OCI-LY7 (cell line): ENCODE results near the gene APOL1. TPM values are rescaled to one million over a fixed set of nuclear protein-coding genes. Genes with fewer than 3 reads are reported as not detected.

Source experiments
- BruUV-seq: library from RNA; stranded (reverse); fragments of 400-500 nt; replicated peaks from 2 replicates; lab custom pipeline; 2021; lab: Mats Ljungman, UMichigan
- CTCF ChIA-PET: fragments of 300-600 bp; sonication (Branson Sonifier 250); formaldehyde crosslinking; loops from one replicate; lab custom pipeline; 2022; ENCODE audit warnings: antibody characterized with exemption; ENCODE audit not compliant: unreplicated experiment; lab: Charles Lee
- POLR2A ChIA-PET: fragments of 300-600 bp; sonication (Branson Sonifier 250); formaldehyde crosslinking; loops from one replicate; lab custom pipeline; 2022; ENCODE audit warnings: antibody characterized with exemption; lab: Charles Lee
- DNase-seq: peaks from one replicate; pipeline ENCODE4 v3.0.0-alpha.2; 2015; ENCODE audit warnings: low spot score
- H2AFZ ChIP-seq: fragments of 200-600 bp; sonication (generic), shearing (Covaris generic); 2 replicates; pipeline ENCODE4 v1.6.1; 2014; ENCODE audit warnings: mild to moderate bottlenecking, antibody characterized with exemption, low read length, moderate library complexity
- H3K27ac ChIP-seq: fragments of 200-600 bp; sonication (generic); 2 replicates; pipeline ENCODE4 v1.5.1; 2014; ENCODE audit warnings: mixed run types, low read depth, mild to moderate bottlenecking, moderate library complexity, low read length, inconsistent platforms; ENCODE audit not compliant: poor library complexity, severe bottlenecking
- H3K36me3 ChIP-seq: fragments of 200-600 bp; sonication (generic); 2 replicates; pipeline ENCODE4 v1.6.1; 2014; ENCODE audit warnings: mild to moderate bottlenecking, antibody characterized with exemption, low read length, moderate library complexity, mixed read lengths; ENCODE audit not compliant: insufficient read depth
- H3K4me1 ChIP-seq: fragments of 200-600 bp; sonication (generic); 2 replicates; pipeline ENCODE4 v1.5.1; 2014; ENCODE audit warnings: mild to moderate bottlenecking, low read length; ENCODE audit not compliant: insufficient read depth, poor library complexity, severe bottlenecking
- H3K4me2 ChIP-seq: fragments of 200-600 bp; sonication (generic); 2 replicates; pipeline ENCODE4 v1.6.1; 2014; ENCODE audit warnings: mild to moderate bottlenecking, low read length
- H3K4me3 ChIP-seq: fragments of 200-600 bp; sonication (generic); 2 replicates; pipeline ENCODE4 v1.5.1; 2014; ENCODE audit warnings: mild to moderate bottlenecking, low read depth, low read length; ENCODE audit not compliant: poor library complexity, severe bottlenecking
- H3K79me2 ChIP-seq: fragments of 200-600 bp; sonication (generic); 2 replicates; pipeline ENCODE4 v1.6.1; 2016; ENCODE audit warnings: low read depth, mild to moderate bottlenecking, low read length, moderate library complexity, mixed read lengths; ENCODE audit not compliant: insufficient read depth
- H3K9me2 ChIP-seq: fragments of 200-600 bp; sonication (generic); 2 replicates; pipeline ENCODE4 v1.6.1; 2016; ENCODE audit warnings: mild to moderate bottlenecking, low read length, mixed read lengths; ENCODE audit not compliant: insufficient read depth
- H3K9me3 ChIP-seq: fragments of 200-600 bp; sonication (generic); 2 replicates; pipeline ENCODE4 v1.6.1; 2014; ENCODE audit warnings: mild to moderate bottlenecking, mixed run types, low read length, mixed read lengths
- H4K20me1 ChIP-seq: fragments of 200-600 bp; sonication (generic); 2 replicates; pipeline ENCODE4 v1.6.1; 2014; ENCODE audit warnings: mild to moderate bottlenecking, antibody characterized with exemption, low read length, moderate library complexity, mixed read lengths; ENCODE audit not compliant: insufficient read depth
- EZH2phosphoT487 ChIP-seq: fragments of 200-600 bp; sonication (generic); IDR thresholded peaks from 2 replicates; pipeline ENCODE4 v1.6.1; 2018; ENCODE audit warnings: low read depth, borderline replicate concordance, mild to moderate bottlenecking, mixed run types, antibody characterized with exemption, low read length, moderate library complexity, mixed read lengths
- intact Hi-C: fragments of 100-400 bp; cut with micrococcal nuclease; formaldehyde crosslinking; loops from one replicate; pipeline ENCODE4 v1.10.0; 2022; ENCODE audit not compliant: unreplicated experiment
- total RNA-seq, 2 experiments: library from RNA; depleted of rRNA in 1 of 2; stranded (reverse); fragments of >200 nt in 1 of 2; shearing (Covaris generic) in 1 of 2; gene quantifications; 2 replicates each; pipeline ENCODE4 v1.2.3, GENCODE V29; 2014 to 2022
- TF ChIP-seq, protein P1 (sequence below): fragments of 200-600 bp; sonication (generic); conservative IDR thresholded peaks from 2 replicates; pipeline ENCODE4 v1.5.1; 2014; ENCODE audit warnings: mild to moderate bottlenecking, antibody characterized with exemption, low read length, moderate library complexity, mixed read lengths

APOL1 gene
- total RNA-seq, 2 experiments from 2014 or later: 0.42 to 0.47 TPM

DNA sequence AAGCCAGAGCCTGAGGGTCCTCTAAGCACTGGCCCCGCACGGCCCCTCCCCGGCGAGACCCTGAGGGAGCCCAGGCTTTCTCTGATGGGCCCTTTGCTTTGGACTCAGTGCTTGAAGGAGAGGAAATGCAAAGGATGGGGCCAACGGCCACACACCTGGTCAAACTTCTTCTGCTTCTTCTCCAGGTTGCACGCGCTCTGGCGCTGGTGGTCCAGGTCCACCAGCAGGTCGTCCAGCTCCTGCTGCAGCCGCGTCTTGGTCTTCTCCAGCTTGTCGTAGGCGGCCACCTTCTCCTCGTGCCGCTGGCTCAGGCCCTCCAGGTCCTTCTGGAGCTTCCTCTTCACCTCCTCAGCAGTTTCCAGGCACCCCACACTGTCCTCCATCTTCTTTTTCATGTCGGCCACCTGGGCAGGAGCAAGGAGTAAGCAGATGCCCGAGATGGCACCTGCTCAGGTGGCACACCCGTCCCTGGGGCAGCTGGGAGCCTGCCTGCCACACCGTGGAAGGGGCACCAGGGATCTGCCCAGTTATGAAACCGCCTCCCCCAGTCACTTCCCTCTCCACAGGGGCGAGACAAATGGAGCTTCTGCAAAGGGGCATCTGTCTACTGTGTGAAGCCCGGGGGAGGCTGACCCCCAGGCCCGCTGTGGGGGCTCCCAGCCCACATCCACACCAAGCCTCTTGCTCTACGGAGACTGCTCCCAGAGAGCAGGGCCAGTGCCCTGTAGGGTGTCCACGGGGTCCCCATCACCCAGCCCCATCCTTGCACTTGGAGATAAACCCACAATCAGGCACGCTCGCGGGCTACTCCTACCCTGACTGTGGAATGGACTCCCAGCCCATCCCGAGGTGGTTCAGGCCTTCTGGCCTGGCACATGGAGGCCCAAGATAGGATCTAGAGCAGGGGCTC lies 39.2 kb downstream of the APOL1 start:
- POLR2A ChIA-PET: no interaction called here

GRCh38 chr22:36292823-36293530 lies 40.0 kb downstream of the APOL1 start:
- Histone ChIP-seq H2AFZ (no peak overlapping the region), H3K79me2 (no peaks in the 10 kb centered on the region), H3K27ac (no peak overlapping the region), H3K4me1 (no peaks in the 10 kb centered on the region), H4K20me1 (no peaks in the 10 kb centered on the region), H3K4me2 (no peak overlapping the region), H3K4me3 (no peak overlapping the region), H3K36me3 (peaks cover 86% of the 10 kb centered on the region), H3K9me2 (no peaks in the 10 kb centered on the region), H3K9me3 (no peaks in the 10 kb centered on the region)
- CTCF ChIA-PET: no interaction called here
- intact Hi-C loops: no loop called here
- DNase-seq: no peak
- POLR2A ChIA-PET: no interaction called here
- no peak for TF ChIP-seq EZH2phosphoT487
- TF ChIP-seq, protein P1, sequence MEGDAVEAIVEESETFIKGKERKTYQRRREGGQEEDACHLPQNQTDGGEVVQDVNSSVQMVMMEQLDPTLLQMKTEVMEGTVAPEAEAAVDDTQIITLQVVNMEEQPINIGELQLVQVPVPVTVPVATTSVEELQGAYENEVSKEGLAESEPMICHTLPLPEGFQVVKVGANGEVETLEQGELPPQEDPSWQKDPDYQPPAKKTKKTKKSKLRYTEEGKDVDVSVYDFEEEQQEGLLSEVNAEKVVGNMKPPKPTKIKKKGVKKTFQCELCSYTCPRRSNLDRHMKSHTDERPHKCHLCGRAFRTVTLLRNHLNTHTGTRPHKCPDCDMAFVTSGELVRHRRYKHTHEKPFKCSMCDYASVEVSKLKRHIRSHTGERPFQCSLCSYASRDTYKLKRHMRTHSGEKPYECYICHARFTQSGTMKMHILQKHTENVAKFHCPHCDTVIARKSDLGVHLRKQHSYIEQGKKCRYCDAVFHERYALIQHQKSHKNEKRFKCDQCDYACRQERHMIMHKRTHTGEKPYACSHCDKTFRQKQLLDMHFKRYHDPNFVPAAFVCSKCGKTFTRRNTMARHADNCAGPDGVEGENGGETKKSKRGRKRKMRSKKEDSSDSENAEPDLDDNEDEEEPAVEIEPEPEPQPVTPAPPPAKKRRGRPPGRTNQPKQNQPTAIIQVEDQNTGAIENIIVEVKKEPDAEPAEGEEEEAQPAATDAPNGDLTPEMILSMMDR: no peak
- no TSS peak for BruUV-seq

More for the DNA sequence above, 39.2 kb downstream of the APOL1 start:
- CTCF ChIA-PET: no interaction called here
- H3K36me3 ChIP-seq: peaks cover 85% of the 10 kb centered on the region
- H3K4me3 ChIP-seq: no peak overlapping the region
- no peaks in the 10 kb centered on the region for H3K9me3 ChIP-seq
- H3K79me2 ChIP-seq: no peaks in the 10 kb centered on the region
- no peak overlapping the region for H3K27ac ChIP-seq
- BruUV-seq: no TSS peak
- intact Hi-C loops: no loop called here
- no peaks in the 10 kb centered on the region for H3K9me2 ChIP-seq
- no peak for DNase-seq
- TF ChIP-seq, protein P1: no peak
- no peak for TF ChIP-seq EZH2phosphoT487
- no peaks in the 10 kb centered on the region for H4K20me1 ChIP-seq
- no peak overlapping the region for H3K4me2 ChIP-seq
- H2AFZ ChIP-seq: no peak overlapping the region
- no peaks in the 10 kb centered on the region for H3K4me1 ChIP-seq
